Neural cell (in vitro differentiated cells): Measurements from ENCODE around the gene BCDIN3D. TPM values are rescaled to one million over a fixed set of nuclear protein-coding genes. Genes with fewer than 3 reads are reported as not detected.

Experiments used
- H2AFZ ChIP-seq: fragments of 200-600, 300-800 bp; sonication (generic), shearing (Covaris generic); 2 replicates; pipeline ENCODE4 v1.6.0; 2014; ENCODE audit warnings: low read depth, mild to moderate bottlenecking, antibody characterized with exemption, low read length, moderate library complexity
- H3F3A ChIP-seq: fragments of 200-600 bp; shearing (Covaris generic); 2 replicates; pipeline ENCODE4 v1.6.1; 2016; ENCODE audit warnings: mild to moderate bottlenecking, moderate library complexity, mixed read lengths, antibody characterized with exemption, low read length; ENCODE audit not compliant: insufficient read depth, poor library complexity, severe bottlenecking
- H3K27ac ChIP-seq: fragments of 200-600, 300-800 bp; sonication (generic), shearing (Covaris generic); 2 replicates; pipeline ENCODE4 v1.5.1; 2014; ENCODE audit warnings: mild to moderate bottlenecking, low read length, moderate library complexity
- H3K27me3 ChIP-seq: fragments of 300-800, 200-600 bp; sonication (generic), shearing (Covaris generic); 2 replicates; pipeline ENCODE4 v1.6.0; 2014; ENCODE audit warnings: mild to moderate bottlenecking, low read depth, low read length, moderate library complexity; ENCODE audit not compliant: insufficient read depth
- H3K36me3 ChIP-seq: fragments of 300-800, 200-600 bp; sonication (generic), shearing (Covaris generic); 2 replicates; pipeline ENCODE4 v1.5.1; 2014; ENCODE audit warnings: mild to moderate bottlenecking, antibody characterized with exemption, low read length, moderate library complexity; ENCODE audit not compliant: insufficient read depth
- H3K4me2 ChIP-seq: fragments of 300-800, 200-600 bp; sonication (generic), shearing (Covaris generic); 2 replicates; pipeline ENCODE4 v1.6.0; 2014; ENCODE audit warnings: mild to moderate bottlenecking, low read length
- H3K4me3 ChIP-seq: fragments of 300-800, 200-600 bp; sonication (generic), shearing (Covaris generic); 2 replicates; pipeline ENCODE4 v1.5.1; 2014; ENCODE audit warnings: mild to moderate bottlenecking, low read length, moderate library complexity
- H3K79me2 ChIP-seq: fragments of 200-600 bp; shearing (Covaris generic); replicated peaks from 2 replicates; pipeline ENCODE4 v1.6.0; 2014; ENCODE audit warnings: mild to moderate bottlenecking, low read length, moderate library complexity; ENCODE audit not compliant: insufficient read depth
- H3K9ac ChIP-seq: fragments of 300-800, 200-600 bp; sonication (generic), shearing (Covaris generic); 2 replicates; pipeline ENCODE4 v1.6.1; 2016; ENCODE audit warnings: mild to moderate bottlenecking, low read length, mixed read lengths
- H3K9me2 ChIP-seq: fragments of 200-600 bp; shearing (Covaris generic); 2 replicates; pipeline ENCODE4 v1.6.1; 2016; ENCODE audit warnings: mild to moderate bottlenecking, low read length, mixed read lengths; ENCODE audit not compliant: insufficient read depth
- H3K9me3 ChIP-seq: fragments of 200-600, 300-800 bp; sonication (generic), shearing (Covaris generic); 2 replicates; pipeline ENCODE4 v1.6.1; 2016; ENCODE audit warnings: mild to moderate bottlenecking, mixed run types, low read length, moderate library complexity, mixed read lengths
- H4K20me1 ChIP-seq: fragments of 200-600 bp; shearing (Covaris generic); 2 replicates; pipeline ENCODE4 v1.6.1; 2016; ENCODE audit warnings: mild to moderate bottlenecking, mixed run types; ENCODE audit not compliant: insufficient read depth
- EP300 ChIP-seq: fragments of 450-650 bp; conservative IDR thresholded peaks from 2 replicates; pipeline ENCODE4 v1.6.1; 2014; ENCODE audit warnings: antibody characterized with exemption, mild to moderate bottlenecking, moderate library complexity; ENCODE audit not compliant: poor library complexity, severe bottlenecking
- EZH2 ChIP-seq: fragments of 200-600, 300-800 bp; shearing (Covaris generic), sonication (generic); IDR thresholded peaks from 2 replicates; pipeline ENCODE4 v1.6.1; 2014; ENCODE audit warnings: antibody characterized with exemption, low read length, borderline replicate concordance, mild to moderate bottlenecking; ENCODE audit not compliant: insufficient read depth, poor library complexity, severe bottlenecking
- MXI1 ChIP-seq: fragments of 450-650 bp; conservative IDR thresholded peaks from 2 replicates; pipeline ENCODE4 v1.6.1; 2014; ENCODE audit warnings: antibody characterized with exemption, mild to moderate bottlenecking; ENCODE audit not compliant: poor library complexity, severe bottlenecking
- POLR2AphosphoS5 ChIP-seq: IDR thresholded peaks from 2 replicates; pipeline ENCODE4 v1.6.1; 2012
- RAD21 ChIP-seq: fragments of 450-650 bp; conservative IDR thresholded peaks from 2 replicates; pipeline ENCODE4 v1.6.1; 2014; ENCODE audit warnings: antibody characterized with exemption, mild to moderate bottlenecking, moderate library complexity
- SMC3 ChIP-seq: fragments of 450-650 bp; conservative IDR thresholded peaks from 2 replicates; pipeline ENCODE4 v1.6.1; 2014; ENCODE audit warnings: antibody characterized with exemption, mild to moderate bottlenecking, moderate library complexity; ENCODE audit not compliant: poor library complexity
- TAF1 ChIP-seq: IDR thresholded peaks from 2 replicates; pipeline ENCODE4 v1.6.1; 2012; ENCODE audit warnings: low read depth
- polyA plus RNA-seq: library from polyadenylated mRNA; depleted of rRNA; stranded (reverse); fragments of >200 nt; gene quantifications from 2 replicates; pipeline ENCODE4 v1.2.3, GENCODE V29; 2014
- TF ChIP-seq, protein P1 (sequence below): fragments of 450-650 bp; IDR thresholded peaks from 2 replicates; pipeline ENCODE4 v1.5.1; 2014; ENCODE audit warnings: antibody characterized with exemption, mild to moderate bottlenecking, moderate library complexity; ENCODE audit not compliant: poor library complexity, severe bottlenecking
- TF ChIP-seq, protein P2 (sequence below): IDR thresholded peaks from 2 replicates; pipeline ENCODE4 v1.6.1; 2012; ENCODE audit warnings: borderline replicate concordance

The BCDIN3D gene
- polyA plus RNA-seq, 1 donor from 2014 or later: 10.0 TPM

DNA sequence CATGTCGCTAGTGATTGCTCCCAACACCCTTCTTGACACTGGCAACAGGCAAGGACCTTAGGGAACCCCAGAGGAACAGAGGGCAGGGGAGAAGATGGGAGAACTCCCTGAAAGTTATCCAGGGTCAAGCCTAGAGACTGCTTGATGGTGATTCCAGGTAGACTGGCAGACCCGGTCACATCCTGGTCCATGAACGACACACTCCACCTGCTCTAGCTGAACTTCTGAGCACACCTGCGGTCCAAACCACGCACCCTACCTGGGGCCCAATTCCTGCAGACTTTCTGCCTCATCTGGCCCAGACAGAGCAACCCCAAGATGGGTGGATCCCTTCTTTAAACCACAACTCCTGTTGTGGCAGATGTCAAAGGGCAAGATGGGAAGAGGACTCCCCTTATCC lies 48.9 kb downstream of the BCDIN3D start:
- TF ChIP-seq, protein P1, sequence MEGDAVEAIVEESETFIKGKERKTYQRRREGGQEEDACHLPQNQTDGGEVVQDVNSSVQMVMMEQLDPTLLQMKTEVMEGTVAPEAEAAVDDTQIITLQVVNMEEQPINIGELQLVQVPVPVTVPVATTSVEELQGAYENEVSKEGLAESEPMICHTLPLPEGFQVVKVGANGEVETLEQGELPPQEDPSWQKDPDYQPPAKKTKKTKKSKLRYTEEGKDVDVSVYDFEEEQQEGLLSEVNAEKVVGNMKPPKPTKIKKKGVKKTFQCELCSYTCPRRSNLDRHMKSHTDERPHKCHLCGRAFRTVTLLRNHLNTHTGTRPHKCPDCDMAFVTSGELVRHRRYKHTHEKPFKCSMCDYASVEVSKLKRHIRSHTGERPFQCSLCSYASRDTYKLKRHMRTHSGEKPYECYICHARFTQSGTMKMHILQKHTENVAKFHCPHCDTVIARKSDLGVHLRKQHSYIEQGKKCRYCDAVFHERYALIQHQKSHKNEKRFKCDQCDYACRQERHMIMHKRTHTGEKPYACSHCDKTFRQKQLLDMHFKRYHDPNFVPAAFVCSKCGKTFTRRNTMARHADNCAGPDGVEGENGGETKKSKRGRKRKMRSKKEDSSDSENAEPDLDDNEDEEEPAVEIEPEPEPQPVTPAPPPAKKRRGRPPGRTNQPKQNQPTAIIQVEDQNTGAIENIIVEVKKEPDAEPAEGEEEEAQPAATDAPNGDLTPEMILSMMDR: no peak
- TF ChIP-seq TAF1 (no peak), SMC3 (no peak), RAD21 (no peak), POLR2AphosphoS5 (no peak), EP300 (no peak), EZH2 (no peak), MXI1 (no peak)
- TF ChIP-seq, protein P2, sequence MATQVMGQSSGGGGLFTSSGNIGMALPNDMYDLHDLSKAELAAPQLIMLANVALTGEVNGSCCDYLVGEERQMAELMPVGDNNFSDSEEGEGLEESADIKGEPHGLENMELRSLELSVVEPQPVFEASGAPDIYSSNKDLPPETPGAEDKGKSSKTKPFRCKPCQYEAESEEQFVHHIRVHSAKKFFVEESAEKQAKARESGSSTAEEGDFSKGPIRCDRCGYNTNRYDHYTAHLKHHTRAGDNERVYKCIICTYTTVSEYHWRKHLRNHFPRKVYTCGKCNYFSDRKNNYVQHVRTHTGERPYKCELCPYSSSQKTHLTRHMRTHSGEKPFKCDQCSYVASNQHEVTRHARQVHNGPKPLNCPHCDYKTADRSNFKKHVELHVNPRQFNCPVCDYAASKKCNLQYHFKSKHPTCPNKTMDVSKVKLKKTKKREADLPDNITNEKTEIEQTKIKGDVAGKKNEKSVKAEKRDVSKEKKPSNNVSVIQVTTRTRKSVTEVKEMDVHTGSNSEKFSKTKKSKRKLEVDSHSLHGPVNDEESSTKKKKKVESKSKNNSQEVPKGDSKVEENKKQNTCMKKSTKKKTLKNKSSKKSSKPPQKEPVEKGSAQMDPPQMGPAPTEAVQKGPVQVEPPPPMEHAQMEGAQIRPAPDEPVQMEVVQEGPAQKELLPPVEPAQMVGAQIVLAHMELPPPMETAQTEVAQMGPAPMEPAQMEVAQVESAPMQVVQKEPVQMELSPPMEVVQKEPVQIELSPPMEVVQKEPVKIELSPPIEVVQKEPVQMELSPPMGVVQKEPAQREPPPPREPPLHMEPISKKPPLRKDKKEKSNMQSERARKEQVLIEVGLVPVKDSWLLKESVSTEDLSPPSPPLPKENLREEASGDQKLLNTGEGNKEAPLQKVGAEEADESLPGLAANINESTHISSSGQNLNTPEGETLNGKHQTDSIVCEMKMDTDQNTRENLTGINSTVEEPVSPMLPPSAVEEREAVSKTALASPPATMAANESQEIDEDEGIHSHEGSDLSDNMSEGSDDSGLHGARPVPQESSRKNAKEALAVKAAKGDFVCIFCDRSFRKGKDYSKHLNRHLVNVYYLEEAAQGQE: no peak
- Histone ChIP-seq H3K27me3 (no peaks in the 10 kb centered on the region), H3K27ac (no peak overlapping the region), H3F3A (no peaks in the 10 kb centered on the region), H2AFZ (no peak overlapping the region), H3K9me2 (no peaks in the 10 kb centered on the region), H3K9ac (no peak overlapping the region), H3K4me3 (no peak overlapping the region), H3K9me3 (no peaks in the 10 kb centered on the region), H4K20me1 (no peaks in the 10 kb centered on the region), H3K79me2 (no peaks in the 10 kb centered on the region), H3K4me2 (no peak overlapping the region), H3K36me3 (no peaks in the 10 kb centered on the region)

DNA sequence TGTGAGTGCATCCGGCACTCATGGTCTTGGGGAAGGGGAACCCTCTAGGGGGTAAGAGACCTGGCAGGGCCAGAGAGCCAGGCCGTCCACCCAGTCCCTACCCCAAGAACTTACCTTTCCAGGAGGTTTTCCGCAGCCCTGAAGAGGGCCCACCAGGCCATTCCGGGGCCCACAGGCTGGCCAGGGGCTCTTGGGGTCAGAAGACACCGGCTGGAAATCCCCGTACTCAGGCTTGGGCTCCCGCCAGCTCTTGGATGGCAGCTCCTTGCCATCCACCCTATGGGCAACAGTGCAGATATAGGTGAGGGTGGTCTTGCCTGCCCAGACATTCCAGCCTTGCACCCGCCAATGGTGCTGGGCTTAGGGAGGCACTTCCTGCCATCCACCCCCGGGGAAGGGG lies 49.3 kb downstream of the BCDIN3D start:
- TF ChIP-seq EP300 (no peak), POLR2AphosphoS5 (no peak), TAF1 (no peak)
- Histone ChIP-seq H3K9me3 (no peaks in the 10 kb centered on the region), H3K4me3 (no peak overlapping the region), H3F3A (no peaks in the 10 kb centered on the region), H3K36me3 (no peaks in the 10 kb centered on the region), H3K27ac (no peak overlapping the region), H4K20me1 (no peaks in the 10 kb centered on the region), H3K27me3 (no peaks in the 10 kb centered on the region), H3K4me2 (no peak overlapping the region), H2AFZ (no peak overlapping the region), H3K79me2 (no peaks in the 10 kb centered on the region), H3K9ac (no peak overlapping the region), H3K9me2 (no peaks in the 10 kb centered on the region)
